ENCODE results near the gene CAPRIN2.

Gene CAPRIN2

GRCh38 chr12:30795410-30796312 lies 40.9 kb upstream of the CAPRIN2 start:
- TF ChIP-seq, protein P1, sequence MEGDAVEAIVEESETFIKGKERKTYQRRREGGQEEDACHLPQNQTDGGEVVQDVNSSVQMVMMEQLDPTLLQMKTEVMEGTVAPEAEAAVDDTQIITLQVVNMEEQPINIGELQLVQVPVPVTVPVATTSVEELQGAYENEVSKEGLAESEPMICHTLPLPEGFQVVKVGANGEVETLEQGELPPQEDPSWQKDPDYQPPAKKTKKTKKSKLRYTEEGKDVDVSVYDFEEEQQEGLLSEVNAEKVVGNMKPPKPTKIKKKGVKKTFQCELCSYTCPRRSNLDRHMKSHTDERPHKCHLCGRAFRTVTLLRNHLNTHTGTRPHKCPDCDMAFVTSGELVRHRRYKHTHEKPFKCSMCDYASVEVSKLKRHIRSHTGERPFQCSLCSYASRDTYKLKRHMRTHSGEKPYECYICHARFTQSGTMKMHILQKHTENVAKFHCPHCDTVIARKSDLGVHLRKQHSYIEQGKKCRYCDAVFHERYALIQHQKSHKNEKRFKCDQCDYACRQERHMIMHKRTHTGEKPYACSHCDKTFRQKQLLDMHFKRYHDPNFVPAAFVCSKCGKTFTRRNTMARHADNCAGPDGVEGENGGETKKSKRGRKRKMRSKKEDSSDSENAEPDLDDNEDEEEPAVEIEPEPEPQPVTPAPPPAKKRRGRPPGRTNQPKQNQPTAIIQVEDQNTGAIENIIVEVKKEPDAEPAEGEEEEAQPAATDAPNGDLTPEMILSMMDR (IDR thresholded peaks at IDR 0.05; ENCODE audit: low read depth, low read length): no peak
- TF ChIP-seq MYC (IDR thresholded peaks at IDR 0.05; ENCODE audit: low read depth, low read length) (no peak), POLR2A (IDR thresholded peaks at IDR 0.05; ENCODE audit: extremely low read depth, insufficient read length) (peak; percentile 69)
- TF ChIP-seq, protein P2, sequence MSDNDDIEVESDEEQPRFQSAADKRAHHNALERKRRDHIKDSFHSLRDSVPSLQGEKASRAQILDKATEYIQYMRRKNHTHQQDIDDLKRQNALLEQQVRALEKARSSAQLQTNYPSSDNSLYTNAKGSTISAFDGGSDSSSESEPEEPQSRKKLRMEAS (IDR thresholded peaks at IDR 0.05; ENCODE audit: low read depth, low read length): peak; percentile 28
- H3K4me3 ChIP-seq (ENCODE audit: low read depth, low read length): peak overlapping the region; percentile 65
- DNase-seq (ENCODE audit: low read depth): peak; percentile 93

- TF ChIP-seq, protein P2 (IDR thresholded peaks at IDR 0.05; ENCODE audit: low read depth, low read length): peak; percentile 84; the same call in 1 of the 2 replicates
- TF ChIP-seq, protein P1 (IDR thresholded peaks at IDR 0.05; ENCODE audit: low read depth, low read length): no peak
- peak; percentile 95 for TF ChIP-seq MYC (IDR thresholded peaks at IDR 0.05; ENCODE audit: low read depth, low read length)
- peak overlapping the region; percentile 65 for H3K4me3 ChIP-seq (ENCODE audit: low read depth, low read length)
- peak; percentile 95 for DNase-seq (ENCODE audit: low read depth)
These were observed 40.0 kb upstream of the CAPRIN2 start for GRCh38 chr12:30794591-30795409.

- no peak for DNase-seq (ENCODE audit: low read depth)
- no peak overlapping the region for H3K4me3 ChIP-seq (ENCODE audit: low read depth, low read length)
- TF ChIP-seq, protein P2 (IDR thresholded peaks at IDR 0.05; ENCODE audit: low read depth, low read length): no peak
- TF ChIP-seq POLR2A (IDR thresholded peaks at IDR 0.05; ENCODE audit: extremely low read depth, insufficient read length): no peak
- TF ChIP-seq, protein P1 (IDR thresholded peaks at IDR 0.05; ENCODE audit: low read depth, low read length): no peak
- TF ChIP-seq MYC (IDR thresholded peaks at IDR 0.05; ENCODE audit: low read depth, low read length): no peak
These were observed 39.3 kb upstream of the CAPRIN2 start for GRCh38 chr12:30794020-30794419.

- TF ChIP-seq, protein P1 (IDR thresholded peaks at IDR 0.05; ENCODE audit: low read depth, low read length): no peak
- TF ChIP-seq MYC (IDR thresholded peaks at IDR 0.05; ENCODE audit: low read depth, low read length) (no peak), POLR2A (IDR thresholded peaks at IDR 0.05; ENCODE audit: extremely low read depth, insufficient read length) (no peak)
- TF ChIP-seq, protein P2 (IDR thresholded peaks at IDR 0.05; ENCODE audit: low read depth, low read length): no peak
- no peak for DNase-seq (ENCODE audit: low read depth)
- H3K4me3 ChIP-seq (ENCODE audit: low read depth, low read length): no peak overlapping the region
These were observed 38.1 kb upstream of the CAPRIN2 start for GRCh38 chr12:30792648-30793499.

- no peak overlapping the region for H3K4me3 ChIP-seq (ENCODE audit: low read depth, low read length)
- no peak for DNase-seq (ENCODE audit: low read depth)
- TF ChIP-seq, protein P2 (IDR thresholded peaks at IDR 0.05; ENCODE audit: low read depth, low read length): no peak
- TF ChIP-seq, protein P1 (IDR thresholded peaks at IDR 0.05; ENCODE audit: low read depth, low read length): no peak
- TF ChIP-seq MYC (IDR thresholded peaks at IDR 0.05; ENCODE audit: low read depth, low read length) (no peak), POLR2A (IDR thresholded peaks at IDR 0.05; ENCODE audit: extremely low read depth, insufficient read length) (no peak)
These were observed 37.3 kb upstream of the CAPRIN2 start for GRCh38 chr12:30792085-30792484.
